Glutamatergic neuron (in vitro differentiated cells): Measurements from ENCODE around the gene GLTP. TPM values are rescaled to one million over a fixed set of nuclear protein-coding genes. Genes with fewer than 3 reads are reported as not detected.

Source experiments
- DNase-seq: peaks from one replicate; pipeline ENCODE4 v3.0.0; 2022
- H3K27ac Mint-ChIP-seq: one replicate; pipeline ENCODE4 v1.8.0; 2020; ENCODE audit warnings: mild to moderate bottlenecking, mixed read lengths, inconsistent platforms; ENCODE audit not compliant: unreplicated experiment
- H3K27me3 Mint-ChIP-seq: one replicate; pipeline ENCODE4 v1.8.0; 2020; ENCODE audit warnings: mild to moderate bottlenecking, moderate library complexity, mixed read lengths, inconsistent platforms; ENCODE audit not compliant: unreplicated experiment
- H3K36me3 Mint-ChIP-seq: one replicate; pipeline ENCODE4 v1.8.0; 2020; ENCODE audit warnings: mild to moderate bottlenecking, mixed read lengths, inconsistent platforms; ENCODE audit not compliant: unreplicated experiment
- H3K4me1 Mint-ChIP-seq: one replicate; pipeline ENCODE4 v1.8.0; 2020; ENCODE audit warnings: mild to moderate bottlenecking, low read depth, mixed read lengths, inconsistent platforms; ENCODE audit not compliant: unreplicated experiment
- H3K4me3 Mint-ChIP-seq: one replicate; pipeline ENCODE4 v1.8.0; 2020; ENCODE audit warnings: mild to moderate bottlenecking, mixed read lengths, inconsistent platforms; ENCODE audit not compliant: unreplicated experiment
- H3K9me3 Mint-ChIP-seq: one replicate; pipeline ENCODE4 v1.8.0; 2020; ENCODE audit warnings: mild to moderate bottlenecking, moderate library complexity, mixed read lengths, inconsistent platforms; ENCODE audit not compliant: unreplicated experiment
- total RNA-seq: library from RNA; stranded (reverse); fragmentation: NEBNext Ultra II Directional; extraction: Animal tissue kit (Norgen Biotek cat#: 25700); gene quantifications from one replicate; pipeline ENCODE4 v1.2.1, GENCODE V29; 2021; ENCODE audit not compliant: unreplicated experiment
- TF ChIP-seq, protein P1 (sequence below): fragments of 200-600 bp; sonication (generic); IDR thresholded peaks from one replicate; pipeline ENCODE4 v1.5.0; 2021; ENCODE audit not compliant: partially characterized antibody, unreplicated experiment

GLTP gene
- total RNA-seq, 1 donor from 2014 or later = 22.6 TPM

- Mint-ChIP-seq H3K9me3 (no peaks in the 10 kb centered on the region), H3K4me3 (no peak overlapping the region), H3K4me1 (no peaks in the 10 kb centered on the region), H3K27ac (no peak overlapping the region), H3K36me3 (no peaks in the 10 kb centered on the region), H3K27me3 (peaks cover 5% of the 10 kb centered on the region)
- no peak for DNase-seq
- TF ChIP-seq, protein P1, sequence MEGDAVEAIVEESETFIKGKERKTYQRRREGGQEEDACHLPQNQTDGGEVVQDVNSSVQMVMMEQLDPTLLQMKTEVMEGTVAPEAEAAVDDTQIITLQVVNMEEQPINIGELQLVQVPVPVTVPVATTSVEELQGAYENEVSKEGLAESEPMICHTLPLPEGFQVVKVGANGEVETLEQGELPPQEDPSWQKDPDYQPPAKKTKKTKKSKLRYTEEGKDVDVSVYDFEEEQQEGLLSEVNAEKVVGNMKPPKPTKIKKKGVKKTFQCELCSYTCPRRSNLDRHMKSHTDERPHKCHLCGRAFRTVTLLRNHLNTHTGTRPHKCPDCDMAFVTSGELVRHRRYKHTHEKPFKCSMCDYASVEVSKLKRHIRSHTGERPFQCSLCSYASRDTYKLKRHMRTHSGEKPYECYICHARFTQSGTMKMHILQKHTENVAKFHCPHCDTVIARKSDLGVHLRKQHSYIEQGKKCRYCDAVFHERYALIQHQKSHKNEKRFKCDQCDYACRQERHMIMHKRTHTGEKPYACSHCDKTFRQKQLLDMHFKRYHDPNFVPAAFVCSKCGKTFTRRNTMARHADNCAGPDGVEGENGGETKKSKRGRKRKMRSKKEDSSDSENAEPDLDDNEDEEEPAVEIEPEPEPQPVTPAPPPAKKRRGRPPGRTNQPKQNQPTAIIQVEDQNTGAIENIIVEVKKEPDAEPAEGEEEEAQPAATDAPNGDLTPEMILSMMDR = no peak
These were observed 49.6 kb downstream of the GLTP start for GRCh38 chr12:109830718-109831117.

GRCh38 chr12:109830267-109830666 is 50.1 kb downstream of the GLTP start:
- Mint-ChIP-seq H3K36me3 (no peaks in the 10 kb centered on the region), H3K9me3 (no peaks in the 10 kb centered on the region), H3K4me3 (no peak overlapping the region), H3K27ac (no peak overlapping the region), H3K27me3 (peaks cover 5% of the 10 kb centered on the region), H3K4me1 (no peaks in the 10 kb centered on the region)
- TF ChIP-seq, protein P1 = no peak
- DNase-seq = no peak

DNA sequence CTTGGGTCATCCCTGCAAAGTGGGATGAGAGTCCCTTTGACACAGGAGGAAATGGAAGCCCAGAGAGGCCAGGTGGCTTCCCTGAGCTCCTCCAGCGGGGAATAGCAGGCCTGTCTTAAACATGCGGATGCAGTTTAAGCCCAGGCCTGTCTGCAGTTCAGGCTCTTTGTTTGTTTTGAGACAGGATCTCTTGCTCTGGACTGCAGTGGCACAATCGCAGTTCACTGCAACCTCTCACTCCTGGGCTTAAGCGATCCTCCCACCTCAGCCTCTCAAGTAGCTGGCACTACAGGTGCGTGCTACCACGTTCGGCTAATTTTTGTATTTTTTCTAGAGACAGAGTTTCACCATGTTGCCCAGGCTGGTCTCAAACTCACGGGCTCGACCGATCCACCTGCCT is 50.7 kb downstream of the GLTP start:
- Mint-ChIP-seq H3K27me3 (peaks cover 2% of the 10 kb centered on the region), H3K9me3 (no peaks in the 10 kb centered on the region), H3K4me3 (no peak overlapping the region), H3K36me3 (no peaks in the 10 kb centered on the region), H3K27ac (no peak overlapping the region), H3K4me1 (no peaks in the 10 kb centered on the region)
- DNase-seq = no peak
- TF ChIP-seq, protein P1 = no peak

- no peak for DNase-seq
- TF ChIP-seq, protein P1 = no peak
These were observed 51.4 kb downstream of the GLTP start for GRCh38 chr12:109828754-109829511.

GRCh38 chr12:109827566-109828550 is 52.5 kb downstream of the GLTP start:
- TF ChIP-seq, protein P1 = no peak
- no peak overlapping the region for H3K27ac Mint-ChIP-seq
- peaks cover 2% of the 10 kb centered on the region for H3K27me3 Mint-ChIP-seq
- no peaks in the 10 kb centered on the region for H3K36me3 Mint-ChIP-seq
- no peaks in the 10 kb centered on the region for H3K4me1 Mint-ChIP-seq
- H3K4me3 Mint-ChIP-seq = no peak overlapping the region
- no peak for DNase-seq
- no peaks in the 10 kb centered on the region for H3K9me3 Mint-ChIP-seq

More at GRCh38 chr12:109828754-109829511, 51.4 kb downstream of the GLTP start:
- peaks cover 2% of the 10 kb centered on the region for H3K27me3 Mint-ChIP-seq
- no peak overlapping the region for H3K27ac Mint-ChIP-seq
- no peak overlapping the region for H3K4me3 Mint-ChIP-seq
- no peaks in the 10 kb centered on the region for H3K36me3 Mint-ChIP-seq
- no peaks in the 10 kb centered on the region for H3K9me3 Mint-ChIP-seq
- no peaks in the 10 kb centered on the region for H3K4me1 Mint-ChIP-seq
